Measurements from ENCODE around the gene ZNF212.
"Not testable (repeated sequence)": the region's sequence is repeated elsewhere in the genome, so short reads cannot be mapped to it uniquely, and the experiment has no call there.

Gene ZNF212

GRCh38 chr7:149240637-149241036 is 1.2 kb downstream of the ZNF212 start:
- H3K4me3 ChIP-seq (ENCODE audit: low read depth, low read length) = no peak overlapping the region
- TF ChIP-seq CTCF (IDR thresholded peaks at IDR 0.05; ENCODE audit: borderline replicate concordance, insufficient read depth, low read depth, low read length) = no peak

GRCh38 chr7:149241696-149242095 is 2.2 kb downstream of the ZNF212 start:
- no peak for TF ChIP-seq CTCF (IDR thresholded peaks at IDR 0.05; ENCODE audit: borderline replicate concordance, insufficient read depth, low read depth, low read length)
- no peak overlapping the region for H3K4me3 ChIP-seq (ENCODE audit: low read depth, low read length)

GRCh38 chr7:149245244-149245643 is 5.8 kb downstream of the ZNF212 start:
- no peak overlapping the region for H3K4me3 ChIP-seq (ENCODE audit: low read depth, low read length)
- TF ChIP-seq CTCF (IDR thresholded peaks at IDR 0.05; ENCODE audit: borderline replicate concordance, insufficient read depth, low read depth, low read length) = no peak

GRCh38 chr7:149245744-149246143 is 6.3 kb downstream of the ZNF212 start:
- no peak overlapping the region for H3K4me3 ChIP-seq (ENCODE audit: low read depth, low read length)
- no peak for TF ChIP-seq CTCF (IDR thresholded peaks at IDR 0.05; ENCODE audit: borderline replicate concordance, insufficient read depth, low read depth, low read length)

- TF ChIP-seq CTCF (IDR thresholded peaks at IDR 0.05; ENCODE audit: borderline replicate concordance, insufficient read depth, low read depth, low read length) = no peak
- no peak overlapping the region for H3K4me3 ChIP-seq (ENCODE audit: low read depth, low read length)
Measured at GRCh38 chr7:149248777-149249176, 9.3 kb downstream of the ZNF212 start.

- H3K4me3 ChIP-seq (ENCODE audit: low read depth, low read length) = not testable (repeated sequence)
Measured at GRCh38 chr7:149250151-149250550, 10.7 kb downstream of the ZNF212 start.

GRCh38 chr7:149251518-149251917 is 12.1 kb downstream of the ZNF212 start:
- H3K4me3 ChIP-seq (ENCODE audit: low read depth, low read length) = not testable (repeated sequence)

GRCh38 chr7:149252378-149252777 is 12.9 kb downstream of the ZNF212 start:
- H3K4me3 ChIP-seq (ENCODE audit: low read depth, low read length) = no peak overlapping the region
- no peak for TF ChIP-seq CTCF (IDR thresholded peaks at IDR 0.05; ENCODE audit: borderline replicate concordance, insufficient read depth, low read depth, low read length)
